ENCODE measurements around the gene MS4A15.

- TF ChIP-seq CTCF (IDR thresholded peaks at IDR 0.05) (no peak), POLR2A (IDR thresholded peaks at IDR 0.05) (no peak)
Observed at GRCh38 chr11:60818057-60818456, 61.4 kb downstream of the MS4A15 start.
